PC-3 (cell line): Measurements from ENCODE around the gene IFNGR1. TPM values are rescaled to one million over a fixed set of nuclear protein-coding genes. Genes with fewer than 3 reads are reported as not detected.

Source experiments
- ATAC-seq: fragments of 200-7000 bp; cut with Tn5 transposase; 2 replicates; pipeline ENCODE4 v1.9.1; 2020; ENCODE audit warnings: mild to moderate bottlenecking, moderate library complexity
- BruUV-seq: library from RNA; stranded (reverse); fragments of 400-500 nt; replicated peaks from 2 replicates; lab custom pipeline; 2021; lab: Mats Ljungman, UMichigan
- CTCF ChIA-PET: fragments of 300-600 bp; sonication (Branson Sonifier 250); formaldehyde crosslinking; loops from one replicate; lab custom pipeline; 2022; ENCODE audit warnings: antibody characterized with exemption; lab: Charles Lee
- POLR2A ChIA-PET: fragments of 300-600 bp; sonication (Branson Sonifier 250); formaldehyde crosslinking; loops from one replicate; lab custom pipeline; 2022; ENCODE audit warnings: antibody characterized with exemption; ENCODE audit not compliant: unreplicated experiment; lab: Charles Lee
- DNase-seq: peaks from one replicate; pipeline ENCODE4 v3.0.0-alpha.2; 2015
- H2AFZ ChIP-seq: fragments of 300-600 bp; sonication (generic); 2 replicates; pipeline ENCODE4 v1.6.0; 2016; ENCODE audit warnings: antibody characterized with exemption, low read length
- H3F3A ChIP-seq: fragments of 300-600 bp; sonication (generic); one replicate; pipeline ENCODE4 v1.6.0; 2017; ENCODE audit warnings: antibody characterized with exemption, low read length, control low read depth, mild to moderate bottlenecking; ENCODE audit not compliant: unreplicated experiment
- H3K27ac ChIP-seq: fragments of 300-600 bp; sonication (generic); 2 replicates; pipeline ENCODE4 v1.5.1; 2016; ENCODE audit warnings: mild to moderate bottlenecking, low read length
- H3K27me3 ChIP-seq: fragments of 300-600 bp; sonication (generic); 2 replicates; pipeline ENCODE4 v1.6.1; 2016; ENCODE audit warnings: low read length, mixed read lengths
- H3K36me3 ChIP-seq: fragments of 300-600 bp; sonication (generic); 2 replicates; pipeline ENCODE4 v1.6.1; 2016; ENCODE audit warnings: low read depth, mixed run types, low read length, mixed read lengths
- H3K4me1 ChIP-seq: fragments of 300-600 bp; sonication (generic); 2 replicates; pipeline ENCODE4 v1.5.1; 2016; ENCODE audit warnings: low read length; ENCODE audit not compliant: insufficient read depth
- H3K4me2 ChIP-seq: fragments of 300-600 bp; sonication (generic); 2 replicates; pipeline ENCODE4 v1.6.0; 2016; ENCODE audit warnings: low read length
- H3K4me3 ChIP-seq: fragments of 300-600 bp; sonication (generic); 2 replicates; pipeline ENCODE4 v1.5.1; 2016; ENCODE audit warnings: mild to moderate bottlenecking, low read length, mixed read lengths
- H3K79me2 ChIP-seq: fragments of 300-600 bp; sonication (generic); 2 replicates; pipeline ENCODE4 v1.6.1; 2017; ENCODE audit warnings: low read length, mixed read lengths
- H3K9ac ChIP-seq: fragments of 300-600 bp; sonication (generic); 2 replicates; pipeline ENCODE4 v1.6.0; 2016; ENCODE audit warnings: mild to moderate bottlenecking, low read length
- H3K9me2 ChIP-seq: fragments of 300-600 bp; sonication (generic); replicated peaks from 2 replicates; pipeline ENCODE4 v1.6.1; 2016; ENCODE audit warnings: mixed run types, low read length, mixed read lengths
- H3K9me3 ChIP-seq: fragments of 300-600 bp; sonication (generic); 2 replicates; pipeline ENCODE4 v1.6.1; 2016; ENCODE audit warnings: low read length, mixed read lengths
- H4K20me1 ChIP-seq: fragments of 300-600 bp; sonication (generic); 2 replicates; pipeline ENCODE4 v1.6.1; 2016; ENCODE audit warnings: low read length, mixed read lengths
- CTCF ChIP-seq: fragments of 300-600 bp; sonication (generic); conservative IDR thresholded peaks from 2 replicates; pipeline ENCODE4 v1.5.1; 2017; ENCODE audit warnings: antibody characterized with exemption, low read depth, mild to moderate bottlenecking, low read length
- EZH2 ChIP-seq: fragments of 300-600 bp; sonication (generic); IDR thresholded peaks from one replicate; pipeline ENCODE4 v1.6.1; 2017; ENCODE audit warnings: antibody characterized with exemption, mild to moderate bottlenecking, low read length; ENCODE audit not compliant: unreplicated experiment
- EZH2phosphoT487 ChIP-seq: fragments of 300-600 bp; sonication (generic); IDR thresholded peaks from 2 replicates; pipeline ENCODE4 v1.6.1; 2018; ENCODE audit warnings: mild to moderate bottlenecking, antibody characterized with exemption, low read length, borderline replicate concordance
- intact Hi-C: fragments of 100-400 bp; cut with micrococcal nuclease; formaldehyde crosslinking; loops from 2 replicates; pipeline ENCODE4 v1.9.0; 2023
- total RNA-seq: library from RNA; depleted of rRNA; stranded (reverse); fragments of >200 nt; gene quantifications from 2 replicates; pipeline ENCODE4 v1.2.3, GENCODE V29; 2014

Gene IFNGR1
- total RNA-seq, 1 experiment from 2014 or later: 24.6 TPM

GRCh38 chr6:137261761-137262160 lies 42.6 kb upstream of the IFNGR1 start:
- intact Hi-C loops: loop anchor here (5.0 kb wide), 1 partner anchor 44 kb away; the partner anchor contains the start of gene IFNGR1
- CTCF ChIA-PET: interaction anchor here (1.0 kb wide), 1 partner anchor 168 kb away, joined by 5 read pairs; no protein-coding TSS in a partner anchor
- ATAC-seq (peak; percentile 83), DNase-seq (peak; percentile 87)
- no peaks in the 10 kb centered on the region for H3F3A ChIP-seq
- H3K9me2 ChIP-seq: no peaks in the 10 kb centered on the region
- no TSS peak for BruUV-seq
- H3K27me3 ChIP-seq: no peaks in the 10 kb centered on the region
- TF ChIP-seq EZH2 (no peak), EZH2phosphoT487 (no peak), CTCF (no peak)
- H3K9me3 ChIP-seq: no peaks in the 10 kb centered on the region
- H3K4me1 ChIP-seq: peaks cover 20% of the 10 kb centered on the region
- H3K4me3 ChIP-seq: peak overlapping the region; percentile 37; the same call in 1 of the 2 replicates
- H3K36me3 ChIP-seq: no peaks in the 10 kb centered on the region
- H3K27ac ChIP-seq: peak overlapping the region; percentile 88
- H3K4me2 ChIP-seq: peak overlapping the region; percentile 68
- no peak overlapping the region for H2AFZ ChIP-seq
- no peaks in the 10 kb centered on the region for H4K20me1 ChIP-seq
- H3K9ac ChIP-seq: peak overlapping the region; percentile 32
- H3K79me2 ChIP-seq: no peaks in the 10 kb centered on the region
- POLR2A ChIA-PET: interaction anchor here (0.7 kb wide), 2 partner anchors 8 to 471 kb away, joined by 4 to 5 read pairs; no protein-coding TSS in a partner anchor

GRCh38 chr6:137261361-137261760 lies 42.2 kb upstream of the IFNGR1 start:
- no peaks in the 10 kb centered on the region for H3K9me2 ChIP-seq
- no peaks in the 10 kb centered on the region for H3K36me3 ChIP-seq
- peak overlapping the region; percentile 37; the same call in 1 of the 2 replicates for H3K4me3 ChIP-seq
- no peaks in the 10 kb centered on the region for H3K9me3 ChIP-seq
- TF ChIP-seq EZH2 (no peak), CTCF (no peak), EZH2phosphoT487 (no peak)
- intact Hi-C loops: loop anchor here (5.0 kb wide), 1 partner anchor 44 kb away; the partner anchor contains the start of gene IFNGR1
- ATAC-seq (peak; percentile 34; the same call in 1 of the 2 replicates), DNase-seq (peak; percentile 63)
- H3K27ac ChIP-seq: peak overlapping the region; percentile 88
- ChIA-PET CTCF (interaction anchor here (1.0 kb wide), 1 partner anchor 167 kb away, joined by 5 read pairs; no protein-coding TSS in a partner anchor), POLR2A (interaction anchor here (0.7 kb wide), 1 partner anchor 9 kb away, joined by 5 read pairs; no protein-coding TSS in a partner anchor)
- no peaks in the 10 kb centered on the region for H3F3A ChIP-seq
- no peaks in the 10 kb centered on the region for H3K27me3 ChIP-seq
- no peaks in the 10 kb centered on the region for H4K20me1 ChIP-seq
- H3K9ac ChIP-seq: peak overlapping the region; percentile 32
- peak overlapping the region; percentile 68 for H3K4me2 ChIP-seq
- H3K4me1 ChIP-seq: peaks cover 20% of the 10 kb centered on the region
- no TSS peak for BruUV-seq
- no peaks in the 10 kb centered on the region for H3K79me2 ChIP-seq
- no peak overlapping the region for H2AFZ ChIP-seq

GRCh38 chr6:137260217-137260616 lies 41.0 kb upstream of the IFNGR1 start:
- intact Hi-C loops: loop anchor here (5.0 kb wide), 1 partner anchor 43 kb away; the partner anchor contains the start of gene IFNGR1
- Histone ChIP-seq H3K4me2 (no peak overlapping the region), H3K4me3 (no peak overlapping the region), H3K9ac (no peak overlapping the region), H3K27ac (no peak overlapping the region), H3K9me3 (no peaks in the 10 kb centered on the region), H2AFZ (no peak overlapping the region), H3F3A (no peaks in the 10 kb centered on the region), H3K4me1 (peaks cover 20% of the 10 kb centered on the region), H3K27me3 (no peaks in the 10 kb centered on the region), H4K20me1 (no peaks in the 10 kb centered on the region), H3K79me2 (no peaks in the 10 kb centered on the region), H3K9me2 (no peaks in the 10 kb centered on the region), H3K36me3 (no peaks in the 10 kb centered on the region)
- ATAC-seq: no peak
- ChIA-PET CTCF (no interaction called here), POLR2A (no interaction called here)
- TF ChIP-seq CTCF (no peak), EZH2 (no peak), EZH2phosphoT487 (no peak)
- DNase-seq: no peak
- no TSS peak for BruUV-seq
